Mammary epithelial cell (primary cell): ENCODE data around the gene PMPCA.

Experiments used
- EZH2 ChIP-seq: IDR thresholded peaks from 2 replicates; pipeline ENCODE4 v1.6.1; 2012; ENCODE audit warnings: low read length, inconsistent platforms, borderline replicate concordance
- TF ChIP-seq, protein P1 (sequence below), 2 donors: IDR thresholded peaks in 1 of 2; conservative IDR thresholded peaks in 1 of 2; 2 replicates each; pipeline ENCODE4 v1.5.1; 2011 to 2012; ENCODE audit warnings: inconsistent platforms in 2 of 2, low read length in 2 of 2, mild to moderate bottlenecking in 2 of 2, control low read depth in 1 of 2, low read depth in 1 of 2; ENCODE audit not compliant: insufficient read depth in 1 of 2; ENCODE audit errors: extremely low read depth in 1 of 2

- TF ChIP-seq, protein P1, sequence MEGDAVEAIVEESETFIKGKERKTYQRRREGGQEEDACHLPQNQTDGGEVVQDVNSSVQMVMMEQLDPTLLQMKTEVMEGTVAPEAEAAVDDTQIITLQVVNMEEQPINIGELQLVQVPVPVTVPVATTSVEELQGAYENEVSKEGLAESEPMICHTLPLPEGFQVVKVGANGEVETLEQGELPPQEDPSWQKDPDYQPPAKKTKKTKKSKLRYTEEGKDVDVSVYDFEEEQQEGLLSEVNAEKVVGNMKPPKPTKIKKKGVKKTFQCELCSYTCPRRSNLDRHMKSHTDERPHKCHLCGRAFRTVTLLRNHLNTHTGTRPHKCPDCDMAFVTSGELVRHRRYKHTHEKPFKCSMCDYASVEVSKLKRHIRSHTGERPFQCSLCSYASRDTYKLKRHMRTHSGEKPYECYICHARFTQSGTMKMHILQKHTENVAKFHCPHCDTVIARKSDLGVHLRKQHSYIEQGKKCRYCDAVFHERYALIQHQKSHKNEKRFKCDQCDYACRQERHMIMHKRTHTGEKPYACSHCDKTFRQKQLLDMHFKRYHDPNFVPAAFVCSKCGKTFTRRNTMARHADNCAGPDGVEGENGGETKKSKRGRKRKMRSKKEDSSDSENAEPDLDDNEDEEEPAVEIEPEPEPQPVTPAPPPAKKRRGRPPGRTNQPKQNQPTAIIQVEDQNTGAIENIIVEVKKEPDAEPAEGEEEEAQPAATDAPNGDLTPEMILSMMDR (conservative IDR thresholded peaks at IDR 0.05 in 1 of 2, IDR thresholded peaks at IDR 0.05 in 1 of 2; ENCODE audit: extremely low read depth in 1 of 2, insufficient read depth in 1 of 2, low read depth in 1 of 2, low read length in 2 of 2), result no peak
- no peak for TF ChIP-seq EZH2
These were observed 14.9 kb upstream of the PMPCA start for GRCh38 chr9:136395345-136396218.
